IPS DF 4.7 (cell line): ENCODE data around the gene TERT.
"Not testable (repeated sequence)": the region's sequence is repeated elsewhere in the genome, so short reads cannot be mapped to it uniquely, and the experiment has no call there.

Experiments used
- DNase-seq: peaks from one replicate; pipeline ENCODE4 v3.0.0-alpha.2; 2013; ENCODE audit warnings: low spot score; ENCODE audit errors: extremely low read depth

The TERT gene

GRCh38 chr5:1297243-1297642, 2.4 kb upstream of the TERT start:
- no peak for DNase-seq

GRCh38 chr5:1295650-1296037, 776 bp upstream of the TERT start:
- DNase-seq: no peak

GRCh38 chr5:1294206-1294834, 548 bp downstream of the TERT start:
- DNase-seq: no peak

GRCh38 chr5:1293416-1294205, 1.3 kb downstream of the TERT start:
- DNase-seq: no peak

GRCh38 chr5:1292846-1293415, 1.9 kb downstream of the TERT start:
- DNase-seq: no peak

GRCh38 chr5:1292139-1292538, 2.7 kb downstream of the TERT start:
- DNase-seq: no peak

GRCh38 chr5:1291611-1292080, 3.2 kb downstream of the TERT start:
- DNase-seq: no peak

- not testable (repeated sequence) for DNase-seq
Measured at GRCh38 chr5:1290956-1291355, 3.9 kb downstream of the TERT start.

GRCh38 chr5:1289559-1289958, 5.3 kb downstream of the TERT start:
- not testable (repeated sequence) for DNase-seq

- DNase-seq: no peak
Measured at GRCh38 chr5:1288439-1289335, 6.2 kb downstream of the TERT start.

- DNase-seq: no peak
Measured at GRCh38 chr5:1285883-1286291, 9.0 kb downstream of the TERT start.

GRCh38 chr5:1285141-1285540, 9.7 kb downstream of the TERT start:
- no peak for DNase-seq

- not testable (repeated sequence) for DNase-seq
Measured at GRCh38 chr5:1284336-1284970, 10.4 kb downstream of the TERT start.

GRCh38 chr5:1283729-1284041, 11.2 kb downstream of the TERT start:
- not testable (repeated sequence) for DNase-seq

- DNase-seq: not testable (repeated sequence)
Measured at GRCh38 chr5:1282993-1283728, 11.7 kb downstream of the TERT start.

GRCh38 chr5:1282131-1282992, 12.5 kb downstream of the TERT start:
- DNase-seq: no peak

- DNase-seq: no peak
Measured at GRCh38 chr5:1281038-1281882, 13.6 kb downstream of the TERT start.

- no peak for DNase-seq
Measured at GRCh38 chr5:1280177-1281037, 14.5 kb downstream of the TERT start.
